HEK293T (cell line): ENCODE measurements around the gene C1RL.

Experiments
- ARNT ChIP-seq: fragments of 450-650 bp; IDR thresholded peaks from 2 replicates; pipeline ENCODE4 v1.6.1; 2017; ENCODE audit warnings: mild to moderate bottlenecking
- BHLHE40 ChIP-seq: fragments of 450-650 bp; IDR thresholded peaks from 2 replicates; pipeline ENCODE4 v1.6.1; 2016; ENCODE audit warnings: mild to moderate bottlenecking, moderate library complexity, borderline replicate concordance
- CTBP1 ChIP-seq: fragments of 450-650 bp; IDR thresholded peaks from 2 replicates; pipeline ENCODE4 v1.6.1; 2016; ENCODE audit warnings: borderline replicate concordance
- FOXK2 ChIP-seq: fragments of 450-650 bp; IDR thresholded peaks from 2 replicates; pipeline ENCODE4 v1.6.1; 2016; ENCODE audit warnings: mild to moderate bottlenecking
- FOXM1 ChIP-seq: fragments of 450-650 bp; IDR thresholded peaks from 2 replicates; pipeline ENCODE4 v1.6.1; 2017; ENCODE audit warnings: mild to moderate bottlenecking, borderline replicate concordance
- LEF1 ChIP-seq: fragments of 450-650 bp; IDR thresholded peaks from 2 replicates; pipeline ENCODE4 v1.6.1; 2017; ENCODE audit warnings: mild to moderate bottlenecking, borderline replicate concordance
- NFRKB ChIP-seq: fragments of 450-650 bp; IDR thresholded peaks from 2 replicates; pipeline ENCODE4 v1.6.1; 2016; ENCODE audit warnings: mild to moderate bottlenecking, moderate library complexity
- SP1 ChIP-seq: fragments of 450-650 bp; IDR thresholded peaks from 2 replicates; pipeline ENCODE4 v1.6.1; 2017
- SUZ12 ChIP-seq: fragments of 450-650 bp; IDR thresholded peaks from 2 replicates; pipeline ENCODE4 v1.6.1; 2016; ENCODE audit warnings: mild to moderate bottlenecking
- TARDBP ChIP-seq: fragments of 450-650 bp; IDR thresholded peaks from 2 replicates; pipeline ENCODE4 v1.6.1; 2016

- TF ChIP-seq FOXM1, result no peak
- TF ChIP-seq FOXK2, result no peak
- TF ChIP-seq SP1, result no peak
- TF ChIP-seq SUZ12, result no peak
- no peak for TF ChIP-seq CTBP1
- TF ChIP-seq TARDBP, result no peak
- no peak for TF ChIP-seq NFRKB
- no peak for TF ChIP-seq BHLHE40
- no peak for TF ChIP-seq LEF1
- TF ChIP-seq ARNT, result no peak
These were observed 8.7 kb upstream of the C1RL start for GRCh38 chr12:7117670-7118069.
